Dermis microvascular lymphatic vessel endothelial cell (primary cell): Measurements from ENCODE around the gene ANKDD1A. TPM values are rescaled to one million over a fixed set of nuclear protein-coding genes. Genes with fewer than 3 reads are reported as not detected.
A peak's percentile ranks its signal among the peaks of the same experiment; 100 is the strongest.

ENCODE experiments used
- DNase-seq, 2 donors: peaks; one replicate each; pipeline versions ENCODE4 v3.0.0 to v3.0.0-alpha.2; 2010; ENCODE audit warnings: low read depth in 2 of 2
- total RNA-seq: library from RNA; depleted of rRNA; stranded (reverse); fragments of >200 nt; gene quantifications from 2 replicates; pipeline ENCODE4 v1.2.1, GENCODE V29; 2014

Gene ANKDD1A
- total RNA-seq, 1 donor from 2014 or later: 6.0 TPM

GRCh38 chr15:64961013-64961412 lies 49.3 kb downstream of the ANKDD1A start:
- no peak for DNase-seq

DNA sequence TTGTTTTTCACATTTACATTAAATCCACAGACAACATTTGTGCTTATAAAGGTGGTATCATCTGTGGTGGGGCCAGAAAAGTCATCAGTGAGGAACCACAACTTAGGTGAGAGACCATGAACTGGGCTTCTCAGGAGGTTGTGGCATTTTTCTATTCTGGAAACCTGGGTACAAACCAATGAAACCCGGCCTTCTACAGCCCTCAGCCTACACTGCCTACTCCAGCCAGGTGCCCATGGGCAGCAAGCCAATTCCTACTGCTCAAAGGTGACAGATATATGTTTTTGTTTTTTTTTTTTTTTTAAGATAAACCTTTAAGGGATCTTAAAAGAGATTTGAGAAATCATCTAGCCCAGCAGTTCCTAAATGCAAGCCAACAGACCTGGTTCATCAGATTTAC lies 57.7 kb downstream of the ANKDD1A start:
- DNase-seq: no peak

GRCh38 chr15:64970698-64971097 lies 59.0 kb downstream of the ANKDD1A start:
- DNase-seq: no peak

GRCh38 chr15:64975390-64975789 lies 63.7 kb downstream of the ANKDD1A start:
- DNase-seq: no peak

GRCh38 chr15:64979252-64979710 lies 67.6 kb downstream of the ANKDD1A start:
- no peak for DNase-seq

- DNase-seq: no peak
These were observed 70.2 kb downstream of the ANKDD1A start for GRCh38 chr15:64981812-64982431.

DNA sequence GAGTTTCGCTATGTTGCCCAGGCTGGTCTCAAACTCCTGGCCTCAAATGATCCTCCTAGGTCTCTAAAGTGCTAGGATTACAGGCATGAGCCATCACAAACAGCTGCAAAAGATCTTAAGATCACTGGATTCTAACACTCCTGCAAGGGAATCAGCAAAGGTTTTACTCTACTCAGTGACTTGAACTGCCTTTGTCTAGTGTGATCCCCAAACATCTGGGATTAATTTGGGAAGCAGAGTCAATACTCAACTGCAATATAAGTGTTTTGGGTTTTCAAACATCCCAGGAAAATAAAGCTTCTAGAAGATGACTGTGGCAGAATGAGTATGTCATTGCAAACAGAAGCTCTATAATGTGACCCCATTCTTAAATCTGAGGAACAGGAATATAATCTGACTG lies 70.8 kb downstream of the ANKDD1A start:
- no peak for DNase-seq

- peak in 1 of 2 donors; percentile 38 for DNase-seq
These were observed 73.8 kb downstream of the ANKDD1A start for GRCh38 chr15:64985366-64986033.

- DNase-seq: no peak
These were observed 75.4 kb downstream of the ANKDD1A start for GRCh38 chr15:64987136-64987535.

DNA sequence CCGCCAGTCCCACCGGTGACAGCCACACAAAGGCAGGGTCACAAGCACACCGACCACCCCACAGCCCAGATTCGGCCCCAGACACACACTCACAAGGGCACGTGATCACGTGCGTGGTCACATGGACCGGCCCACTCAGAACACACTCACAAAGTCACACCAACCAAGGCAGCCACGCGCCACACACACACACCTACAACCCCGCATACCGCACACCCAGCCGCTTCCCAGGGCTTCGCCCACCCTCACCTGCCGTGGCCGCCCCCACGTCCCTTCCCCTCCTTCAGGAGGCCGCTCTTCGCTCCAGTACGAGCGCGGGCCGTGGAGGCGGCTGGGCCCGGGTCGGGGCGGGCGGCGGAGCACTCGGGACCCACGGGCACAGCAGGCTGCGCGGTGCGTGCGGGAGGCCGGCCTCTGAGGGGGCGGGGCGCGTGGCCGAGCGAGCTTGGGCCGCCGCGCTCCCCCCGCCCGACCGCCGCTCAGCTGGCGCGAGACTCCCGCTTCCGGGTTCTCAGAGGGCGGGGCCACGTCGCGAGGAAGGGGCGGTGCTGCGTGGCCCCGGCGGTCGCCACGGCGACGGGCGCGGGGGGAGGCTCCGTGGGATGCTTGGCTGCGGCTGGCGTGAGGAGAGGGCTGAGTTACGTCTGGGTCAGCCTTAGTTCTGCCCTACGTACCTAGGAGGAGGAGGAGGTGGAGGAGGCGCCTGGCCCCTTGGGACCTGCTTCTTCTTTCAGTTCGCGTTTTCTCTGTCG lies 77.9 kb downstream of the ANKDD1A start, which contains the start of gene SPG21:
SPG21 (minus strand) TSS at position 499 of the 752 bp plus-strand sequence. CDS start 6,345 bp downstream, outside the sequence.
- peak; percentile 64 to 94 for DNase-seq

DNA sequence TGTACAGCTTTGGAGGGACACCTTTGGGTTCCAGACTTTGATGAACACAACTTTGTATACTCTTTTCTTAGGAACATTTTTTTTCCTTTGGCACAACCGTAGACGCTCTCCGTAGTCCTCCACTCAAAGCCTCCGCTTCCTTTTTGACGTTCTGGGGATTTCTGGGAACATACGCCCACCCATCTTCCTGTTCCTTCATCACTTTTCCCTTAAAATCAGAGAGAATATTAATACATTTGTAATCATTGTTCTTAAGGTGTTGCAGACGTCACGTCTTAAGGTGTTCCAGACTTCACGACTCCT lies 78.4 kb downstream of the ANKDD1A start:
- DNase-seq: no peak

GRCh38 chr15:64991536-64992135 lies 79.9 kb downstream of the ANKDD1A start:
- DNase-seq: peak; percentile 5 to 69

DNA sequence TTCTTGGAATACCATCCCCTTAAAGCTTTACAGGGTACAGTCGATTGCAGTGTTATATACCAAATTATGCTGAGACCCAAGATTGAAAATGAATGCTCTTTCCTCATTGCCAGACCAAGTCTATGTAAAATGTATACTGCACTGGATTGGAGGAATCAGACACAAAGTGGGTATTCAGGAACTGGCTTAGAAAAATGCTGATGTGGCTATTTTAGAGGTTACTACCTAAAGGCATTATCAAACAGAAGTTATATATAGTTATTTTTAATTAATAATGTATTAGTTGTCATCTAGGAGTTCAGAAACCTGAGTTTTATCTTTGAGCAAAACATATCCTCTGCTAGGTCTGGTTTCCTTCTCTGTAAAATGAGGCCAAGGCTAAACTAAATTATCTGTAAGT lies 81.6 kb downstream of the ANKDD1A start:
- no peak for DNase-seq

- DNase-seq: no peak
These were observed 85.4 kb downstream of the ANKDD1A start for GRCh38 chr15:64997066-64997465.

DNA sequence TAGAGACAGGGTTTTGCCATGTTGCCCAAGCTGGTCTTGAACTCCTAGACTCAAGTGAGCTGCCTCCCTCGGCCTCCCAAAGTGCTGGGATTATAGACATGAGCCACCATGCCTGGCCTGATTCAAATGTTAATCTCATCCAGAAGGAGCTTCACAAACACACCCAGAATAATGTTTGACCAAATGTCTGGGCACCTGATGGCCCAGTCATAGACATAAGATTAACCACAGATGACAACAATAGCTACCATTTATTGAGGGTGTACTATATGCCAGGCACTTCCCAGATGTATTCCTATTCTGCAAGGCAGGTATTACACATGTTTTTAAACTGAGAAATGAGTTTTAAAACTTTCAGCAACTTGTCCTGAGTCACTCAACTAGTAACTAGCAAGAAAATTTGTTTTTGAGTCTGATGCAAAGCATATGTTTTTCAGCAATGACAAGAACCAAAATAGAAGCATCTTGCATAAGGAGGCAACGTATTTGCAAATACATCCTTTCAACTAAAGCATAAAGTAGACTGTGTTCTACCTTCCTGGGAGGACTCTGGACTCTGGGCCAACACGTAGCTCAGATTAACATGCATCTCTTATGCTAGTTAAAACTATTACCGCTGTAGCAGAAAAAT lies 86.2 kb downstream of the ANKDD1A start:
- DNase-seq: no peak

GRCh38 chr15:65004993-65005392 lies 93.3 kb downstream of the ANKDD1A start:
- DNase-seq: no peak

GRCh38 chr15:65006876-65007275 lies 95.2 kb downstream of the ANKDD1A start:
- no peak for DNase-seq
